Muscle of leg (tissue), 11 donors: ENCODE results near the gene PIK3CB. TPM values are rescaled to one million over a fixed set of nuclear protein-coding genes. Genes with fewer than 3 reads are reported as not detected.

Source experiments
- DNase-seq: peaks from one replicate; pipeline ENCODE4 v3.0.0; 2013
- H3K27ac ChIP-seq: one replicate; pipeline ENCODE4 v1.5.1; 2013; ENCODE audit warnings: mild to moderate bottlenecking, low read length, control low read depth
- H3K27me3 ChIP-seq: one replicate; pipeline ENCODE4 v1.6.1; 2013; ENCODE audit warnings: low read length; ENCODE audit not compliant: control insufficient read depth, insufficient read depth
- H3K36me3 ChIP-seq: one replicate; pipeline ENCODE4 v1.6.1; 2013; ENCODE audit warnings: low read length; ENCODE audit not compliant: control insufficient read depth, insufficient read depth
- H3K4me1 ChIP-seq: one replicate; pipeline ENCODE4 v1.6.1; 2013; ENCODE audit warnings: low read length; ENCODE audit not compliant: control insufficient read depth, insufficient read depth
- H3K4me3 ChIP-seq: one replicate; pipeline ENCODE4 v1.5.1; 2013; ENCODE audit warnings: low read length, control low read depth
- H3K9me3 ChIP-seq: replicated peaks from 2 replicates; pipeline ENCODE4 v1.6.1; 2013; ENCODE audit warnings: low read depth, low read length; ENCODE audit not compliant: control insufficient read depth
- WGBS: methylation state at CpG from one replicate; pipeline ENCODE4 v1.1.5; 2013; ENCODE audit warnings: missing lambda C conversion rate; ENCODE audit not compliant: insufficient coverage; 5-methylcytosine and 5-hydroxymethylcytosine counted together
- polyA plus RNA-seq, 8 donors: library from polyadenylated mRNA; unstranded; fragments of 120-200 nt; gene quantifications; one replicate each; pipeline versions ENCODE4 v1.2.1 to v1.2.3, GENCODE V29; 2013; ENCODE audit warnings: inconsistent platforms in 1 of 8, low replicate concordance in 1 of 8; ENCODE audit not compliant: insufficient read length in 8 of 8, insufficient read depth in 1 of 8
- total RNA-seq: library from RNA; stranded (reverse); fragments of 120-200 nt; gene quantifications from one replicate; pipeline ENCODE4 v1.2.4, GENCODE V29; 2013

The PIK3CB gene
- total and polyA plus RNA-seq, 9 donors = 8.0 to 16.3 (median 10.0) TPM

DNA sequence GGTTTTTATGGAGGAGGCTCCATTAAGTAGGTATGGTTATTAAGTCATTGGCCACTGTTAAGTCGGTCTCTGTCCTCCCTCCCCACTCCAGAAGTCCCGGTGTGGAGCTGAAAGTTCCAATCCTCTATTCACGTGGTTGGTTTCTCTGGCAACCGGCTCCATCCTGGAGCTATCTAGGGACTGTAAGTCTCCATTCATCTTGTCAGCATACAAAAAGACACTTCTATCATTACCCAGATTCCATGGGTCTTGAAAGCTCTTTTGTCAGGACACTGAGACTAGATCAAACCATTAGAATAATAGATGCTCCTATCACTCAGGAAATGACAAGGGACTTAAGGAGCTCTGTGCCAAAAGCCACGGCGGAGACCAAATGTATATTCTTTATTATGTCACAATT lies 110.3 kb downstream of the PIK3CB start:
- no peaks in the 10 kb centered on the region for H3K9me3 ChIP-seq
- no peaks in the 10 kb centered on the region for H3K27me3 ChIP-seq
- peak; percentile 7 for DNase-seq
- H3K27ac ChIP-seq = no peak overlapping the region
- 29% methylated on average over 3 of the region's 6 CpGs for WGBS
- no peak overlapping the region for H3K4me3 ChIP-seq
- H3K4me1 ChIP-seq = no peaks in the 10 kb centered on the region
- no peaks in the 10 kb centered on the region for H3K36me3 ChIP-seq

DNA sequence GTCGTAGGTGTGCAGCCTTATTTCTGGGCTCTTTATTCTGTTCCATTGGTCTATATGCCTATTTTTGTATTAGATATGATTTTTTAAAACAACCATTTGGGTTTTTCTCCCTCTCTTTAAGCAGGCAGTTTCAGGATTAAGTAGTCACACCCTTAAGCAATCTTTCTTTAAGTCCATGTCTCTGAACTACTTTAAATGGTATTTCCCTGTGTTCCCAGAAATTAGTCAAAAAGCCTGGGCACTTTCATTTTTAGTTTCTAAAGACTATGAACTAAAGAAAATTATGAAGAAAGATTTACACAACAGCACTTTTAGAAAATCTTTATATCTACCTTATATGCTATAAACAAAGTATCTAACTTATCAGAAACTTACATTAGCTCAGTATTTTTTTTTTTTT lies 115.9 kb downstream of the PIK3CB start:
- Histone ChIP-seq H3K4me1 (no peaks in the 10 kb centered on the region), H3K9me3 (no peaks in the 10 kb centered on the region), H3K4me3 (no peak overlapping the region), H3K27ac (no peak overlapping the region), H3K36me3 (no peaks in the 10 kb centered on the region), H3K27me3 (no peaks in the 10 kb centered on the region)
- no CpG with 5 or more reads among the region's 1 CpG for WGBS
- DNase-seq = no peak

DNA sequence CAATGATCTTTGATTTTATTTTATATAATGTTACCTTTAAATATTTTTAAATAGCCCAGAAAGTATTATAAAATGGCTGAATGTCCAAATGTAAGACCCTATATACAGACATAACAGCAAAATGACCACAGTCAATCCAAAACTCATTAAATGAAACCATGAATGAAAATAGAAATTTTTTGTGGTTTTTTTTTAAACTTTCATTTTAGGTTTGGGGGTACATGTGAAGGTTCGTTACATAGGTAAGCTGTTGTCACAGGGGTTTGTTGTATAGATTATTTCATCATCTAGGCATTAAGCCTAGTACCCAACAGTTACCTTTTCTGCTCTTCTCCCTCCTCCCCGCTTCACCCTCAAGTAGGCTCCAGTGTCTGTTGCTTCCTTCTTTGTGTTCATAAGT lies 117.4 kb downstream of the PIK3CB start:
- Histone ChIP-seq H3K27me3 (no peaks in the 10 kb centered on the region), H3K27ac (no peak overlapping the region)

GRCh38 chr3:138712086-138712485 lies 122.6 kb downstream of the PIK3CB start:
- Histone ChIP-seq H3K4me3 (no peak overlapping the region), H3K4me1 (no peaks in the 10 kb centered on the region), H3K9me3 (no peaks in the 10 kb centered on the region), H3K27ac (no peak overlapping the region), H3K36me3 (no peaks in the 10 kb centered on the region), H3K27me3 (no peaks in the 10 kb centered on the region)
- no CpG with 5 or more reads among the region's 4 CpGs for WGBS
- no peak for DNase-seq

More for the DNA sequence above, 117.4 kb downstream of the PIK3CB start:
- WGBS = no CpG with 5 or more reads among the region's 2 CpGs
- no peaks in the 10 kb centered on the region for H3K36me3 ChIP-seq
- no peaks in the 10 kb centered on the region for H3K4me1 ChIP-seq
- DNase-seq = no peak
- H3K4me3 ChIP-seq = no peak overlapping the region
- H3K9me3 ChIP-seq = no peaks in the 10 kb centered on the region

DNA sequence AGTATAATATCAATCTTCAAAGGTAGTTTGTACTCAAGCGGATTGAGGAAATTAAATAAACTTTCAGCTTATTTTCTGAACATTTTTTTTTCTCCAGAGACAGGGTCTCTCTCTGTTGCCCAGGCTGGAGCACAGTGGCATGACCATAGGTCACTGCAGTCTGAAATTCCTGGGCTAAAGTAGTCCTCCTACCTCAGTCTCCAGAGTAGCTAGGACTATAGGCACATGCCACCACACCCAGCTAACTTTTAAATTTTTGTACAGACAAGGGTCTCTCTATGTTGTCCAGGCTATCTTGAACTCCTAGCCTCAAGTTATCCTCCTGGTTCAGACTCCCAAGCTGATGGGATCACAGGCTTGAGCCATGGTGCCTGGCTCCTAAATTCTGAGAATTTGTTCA lies 129.1 kb downstream of the PIK3CB start:
- H3K4me1 ChIP-seq = no peaks in the 10 kb centered on the region
- H3K27me3 ChIP-seq = no peaks in the 10 kb centered on the region
- no peak overlapping the region for H3K4me3 ChIP-seq
- H3K27ac ChIP-seq = no peak overlapping the region
- H3K9me3 ChIP-seq = no peaks in the 10 kb centered on the region
- no CpG with 5 or more reads among the region's 1 CpG for WGBS
- DNase-seq = no peak
- peaks cover 4% of the 10 kb centered on the region for H3K36me3 ChIP-seq

- H3K27me3 ChIP-seq = no peaks in the 10 kb centered on the region
- no peaks in the 10 kb centered on the region for H3K9me3 ChIP-seq
- no peak overlapping the region for H3K27ac ChIP-seq
- no peaks in the 10 kb centered on the region for H3K4me1 ChIP-seq
- H3K4me3 ChIP-seq = no peak overlapping the region
- no CpG with 5 or more reads among the region's 1 CpG for WGBS
- no peaks in the 10 kb centered on the region for H3K36me3 ChIP-seq
- no peak for DNase-seq
These were observed 137.9 kb downstream of the PIK3CB start for GRCh38 chr3:138696666-138697370.

DNA sequence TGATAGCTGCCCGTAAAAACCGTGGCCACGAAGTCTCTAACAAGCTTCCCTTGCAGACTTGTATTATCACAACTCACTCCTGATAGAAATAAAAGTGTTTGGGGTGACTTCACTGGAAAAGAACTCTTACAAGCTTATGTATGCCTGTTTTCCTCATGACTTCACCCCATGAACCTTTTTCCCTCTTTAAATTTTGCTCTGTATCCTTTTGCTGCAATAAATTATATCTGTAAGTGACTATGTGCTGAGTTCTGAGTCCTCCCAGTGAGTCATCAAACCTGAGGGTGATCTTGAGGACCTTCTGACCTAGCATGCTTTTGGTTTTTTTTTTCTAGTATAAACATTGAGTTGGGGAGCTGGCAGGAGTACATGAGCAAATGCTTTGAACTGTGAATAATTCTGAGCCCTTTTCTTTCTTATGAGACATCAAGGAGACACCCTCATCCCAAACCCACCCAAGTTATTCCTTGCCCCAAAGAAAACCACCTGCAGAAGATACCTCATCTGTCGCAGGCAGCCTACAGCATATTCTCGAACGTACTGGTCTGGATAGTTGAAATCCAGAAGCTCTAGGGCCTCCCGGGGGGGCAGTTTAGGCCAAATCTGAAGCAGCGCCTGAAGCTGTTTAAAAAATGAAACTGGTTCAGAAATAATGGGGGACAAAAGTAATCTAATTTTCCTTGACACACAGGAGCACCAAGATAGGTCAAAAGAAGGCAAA lies 140.3 kb downstream of the PIK3CB start:
- no peaks in the 10 kb centered on the region for H3K36me3 ChIP-seq
- WGBS = no CpG with 5 or more reads among the region's 8 CpGs

GRCh38 chr3:138692152-138692551 lies 142.6 kb downstream of the PIK3CB start:
- DNase-seq = no peak
- Histone ChIP-seq H3K27me3 (no peaks in the 10 kb centered on the region), H3K4me1 (no peaks in the 10 kb centered on the region), H3K27ac (no peak overlapping the region), H3K36me3 (no peaks in the 10 kb centered on the region), H3K9me3 (no peaks in the 10 kb centered on the region), H3K4me3 (no peak overlapping the region)
- WGBS = 17% methylated on average over 3 of the region's 3 CpGs

More for the DNA sequence above, 140.3 kb downstream of the PIK3CB start:
- no peak for DNase-seq
- no peaks in the 10 kb centered on the region for H3K4me1 ChIP-seq
- no peaks in the 10 kb centered on the region for H3K9me3 ChIP-seq
- no peak overlapping the region for H3K27ac ChIP-seq
- no peak overlapping the region for H3K4me3 ChIP-seq
- H3K27me3 ChIP-seq = no peaks in the 10 kb centered on the region

DNA sequence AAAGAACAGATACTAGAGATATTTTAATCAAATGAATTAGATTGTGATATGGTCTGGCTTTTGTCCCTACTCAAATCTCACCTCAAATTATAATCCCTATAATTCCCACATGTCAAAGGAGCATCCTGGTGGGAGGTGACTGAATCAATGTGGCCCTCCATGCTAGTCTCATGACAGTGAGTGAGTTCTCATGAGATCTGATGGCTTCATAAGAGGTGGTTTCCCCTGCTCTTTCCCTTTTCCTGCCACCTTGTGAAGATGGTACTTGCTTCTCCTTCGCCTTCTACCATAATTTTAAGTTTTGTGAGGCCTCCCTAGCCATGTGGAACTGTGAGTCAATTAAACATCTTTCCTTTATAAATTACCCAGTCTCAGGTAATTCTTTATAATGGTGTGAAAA lies 143.4 kb downstream of the PIK3CB start:
- no peak overlapping the region for H3K27ac ChIP-seq
- H3K4me1 ChIP-seq = no peaks in the 10 kb centered on the region
- no peaks in the 10 kb centered on the region for H3K9me3 ChIP-seq
- no peak overlapping the region for H3K4me3 ChIP-seq
- DNase-seq = no peak
- H3K36me3 ChIP-seq = no peaks in the 10 kb centered on the region
- no peaks in the 10 kb centered on the region for H3K27me3 ChIP-seq
- WGBS = no CpG with 5 or more reads among the region's 1 CpG

DNA sequence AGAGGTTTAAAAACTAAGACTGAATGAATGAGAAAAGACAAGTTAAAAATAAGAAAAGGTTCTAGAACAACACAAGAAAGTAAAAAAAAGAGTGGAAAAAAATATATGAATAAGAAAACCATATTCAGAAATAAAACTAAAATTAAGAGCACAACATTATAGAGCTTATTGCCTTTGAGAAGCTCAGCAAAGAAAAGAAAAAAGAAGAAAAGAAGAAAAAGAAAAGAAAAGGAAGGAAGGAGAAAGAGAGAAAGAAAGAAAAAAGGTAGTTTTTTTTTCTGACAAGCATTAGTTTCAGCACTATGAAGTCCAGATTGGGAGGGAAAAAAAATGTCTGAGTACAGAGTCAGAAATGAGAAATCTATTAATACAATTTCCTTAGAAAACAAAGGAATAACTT lies 144.7 kb downstream of the PIK3CB start:
- Histone ChIP-seq H3K9me3 (no peaks in the 10 kb centered on the region), H3K36me3 (no peaks in the 10 kb centered on the region), H3K4me3 (no peak overlapping the region), H3K4me1 (no peaks in the 10 kb centered on the region), H3K27me3 (no peaks in the 10 kb centered on the region), H3K27ac (no peak overlapping the region)
- no peak for DNase-seq
